ENCODE data around the gene LIME1.

DNA sequence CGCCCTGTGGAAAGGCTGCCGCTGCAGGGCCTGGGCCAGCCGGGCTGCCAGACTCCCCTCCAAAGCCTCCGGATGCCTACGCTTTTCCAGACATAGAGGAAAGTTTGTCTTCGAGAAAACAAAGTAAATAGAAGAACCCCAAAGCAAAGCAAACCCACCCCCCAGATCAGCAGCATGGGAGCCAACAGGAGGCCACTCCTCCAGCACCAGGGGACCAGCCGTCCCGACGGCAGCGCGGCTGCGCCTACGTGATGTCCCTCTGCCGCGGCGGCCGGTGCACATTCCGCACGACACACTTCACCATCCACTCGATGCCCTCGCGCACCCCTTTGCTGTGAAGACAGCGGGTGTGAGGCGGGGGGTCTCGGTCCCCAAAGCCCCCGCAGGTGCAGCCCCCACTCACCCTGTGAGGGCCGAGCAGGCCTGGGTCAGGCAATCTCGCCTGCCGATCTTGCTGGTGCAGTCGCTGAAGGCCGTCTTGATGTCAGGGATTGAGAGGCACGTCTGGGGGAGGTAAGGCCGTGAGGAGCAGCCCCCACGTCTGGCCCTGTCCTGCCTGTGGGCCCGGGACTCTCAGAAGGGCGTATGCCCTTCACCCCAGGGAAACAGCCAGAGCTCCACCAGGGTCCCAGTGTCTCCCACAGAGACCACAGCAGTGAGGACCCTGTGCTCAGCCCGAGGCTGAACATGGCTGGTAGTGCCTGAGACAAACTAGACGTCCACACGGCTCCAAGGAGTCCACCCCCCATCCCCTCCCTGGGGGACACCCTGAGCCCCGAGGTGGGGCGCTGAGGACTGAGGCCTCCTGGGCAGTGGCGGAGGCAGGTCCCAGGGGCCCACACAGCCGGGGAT, 36.0 kb upstream of the LIME1 start:
- no peak for TF ChIP-seq POLR2A (IDR thresholded peaks at IDR 0.05; ENCODE audit: low read depth, low read length)
- TF ChIP-seq POLR2AphosphoS5 (IDR thresholded peaks at IDR 0.05; ENCODE audit: low read depth, low read length): no peak
- TF ChIP-seq TAF1 (IDR thresholded peaks at IDR 0.05; ENCODE audit: low read depth, low read length): no peak
- TF ChIP-seq SPI1 (IDR thresholded peaks at IDR 0.05; ENCODE audit: low read depth, low read length): no peak
- TF ChIP-seq POU2F2 (IDR thresholded peaks at IDR 0.05; ENCODE audit: low read depth, low read length): no peak
- no peak for TF ChIP-seq PAX5 (IDR thresholded peaks at IDR 0.05; ENCODE audit: insufficient read depth, low read length, severe bottlenecking)

All from GM12891 (cell line).